GM12874 (cell line): ENCODE measurements around the gene IQSEC2.

ENCODE experiments used
- CTCF ChIP-seq: IDR thresholded peaks from 2 replicates; pipeline ENCODE4 v1.5.1; 2011; ENCODE audit warnings: low read depth, mild to moderate bottlenecking, control low read depth, low read length, moderate library complexity; ENCODE audit not compliant: insufficient read depth

The IQSEC2 gene

GRCh38 chrX:53223068-53223693, 58.2 kb downstream of the IQSEC2 start:
- TF ChIP-seq CTCF = no peak
